Amniotic epithelial cell (primary cell): ENCODE data around the gene GYPC.
"Not testable (repeated sequence)": the region's sequence is repeated elsewhere in the genome, so short reads cannot be mapped to it uniquely, and the experiment has no call there.

ENCODE experiments used
- DNase-seq: peaks from one replicate; pipeline ENCODE4 v3.0.0-alpha.2; 2010; ENCODE audit warnings: low read depth

Gene GYPC

DNA sequence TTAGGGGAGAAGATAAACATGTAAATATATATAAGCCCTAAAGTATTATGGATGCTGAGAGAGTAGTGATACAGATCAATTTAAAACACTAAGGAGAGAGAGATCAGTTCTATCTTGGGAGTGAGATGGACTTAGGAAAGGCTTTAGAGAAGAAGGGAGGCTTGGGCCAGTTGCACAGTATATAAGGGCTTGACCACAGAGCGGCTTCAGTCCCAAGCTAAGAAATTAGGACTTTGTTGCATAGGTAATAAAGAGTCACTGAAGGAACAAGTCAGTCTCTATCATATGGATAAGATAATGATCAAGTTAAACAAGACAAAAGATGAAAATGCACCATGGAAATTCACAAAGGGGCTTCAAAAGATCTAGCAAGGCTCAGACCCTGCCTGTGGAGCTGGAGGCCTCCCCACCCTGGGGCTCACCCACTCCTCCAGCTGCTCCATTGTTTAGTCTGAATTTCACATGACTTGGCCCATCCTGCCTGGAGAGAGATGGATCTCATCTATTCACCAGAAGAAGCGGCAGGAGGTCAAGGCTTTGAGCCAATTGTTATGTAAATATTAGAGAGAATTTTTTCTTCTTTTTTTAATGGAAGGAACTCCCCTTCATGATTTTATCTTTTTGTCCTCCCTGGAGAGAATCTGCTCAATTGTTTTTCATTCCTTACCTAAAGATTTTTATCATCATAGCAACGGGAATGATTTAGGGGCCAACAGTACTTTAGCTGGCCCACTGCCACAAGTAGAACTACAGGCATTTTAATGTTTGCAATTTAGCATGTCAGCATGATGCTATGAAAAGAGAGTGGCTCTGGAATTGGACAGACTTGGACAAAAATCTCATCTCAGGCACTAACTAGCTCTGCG is 44.0 kb downstream of the GYPC start:
- peak; percentile 8 for DNase-seq

- DNase-seq = peak; percentile 33
These were observed 44.7 kb downstream of the GYPC start for GRCh38 chr2:126700677-126701076.

DNA sequence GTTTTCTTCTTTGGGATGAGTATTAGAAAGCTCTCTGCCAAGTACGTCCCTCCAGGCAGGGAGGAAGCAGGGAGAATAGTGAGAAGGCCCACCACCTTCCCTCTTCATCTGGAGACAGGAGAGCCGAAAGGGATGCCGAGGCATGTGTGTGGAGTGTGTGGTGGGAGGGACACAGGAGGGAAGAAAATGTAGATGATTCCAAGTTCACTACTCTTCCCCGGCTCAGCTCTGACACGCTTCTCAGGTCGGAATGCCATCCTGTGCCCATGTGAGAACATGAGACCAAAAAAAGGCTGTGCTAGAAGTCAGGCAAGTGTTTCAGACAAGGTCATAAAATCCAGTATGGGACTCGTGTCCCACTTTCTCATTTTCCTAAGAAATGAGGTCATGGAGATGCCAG is 47.4 kb downstream of the GYPC start:
- DNase-seq = no peak

DNA sequence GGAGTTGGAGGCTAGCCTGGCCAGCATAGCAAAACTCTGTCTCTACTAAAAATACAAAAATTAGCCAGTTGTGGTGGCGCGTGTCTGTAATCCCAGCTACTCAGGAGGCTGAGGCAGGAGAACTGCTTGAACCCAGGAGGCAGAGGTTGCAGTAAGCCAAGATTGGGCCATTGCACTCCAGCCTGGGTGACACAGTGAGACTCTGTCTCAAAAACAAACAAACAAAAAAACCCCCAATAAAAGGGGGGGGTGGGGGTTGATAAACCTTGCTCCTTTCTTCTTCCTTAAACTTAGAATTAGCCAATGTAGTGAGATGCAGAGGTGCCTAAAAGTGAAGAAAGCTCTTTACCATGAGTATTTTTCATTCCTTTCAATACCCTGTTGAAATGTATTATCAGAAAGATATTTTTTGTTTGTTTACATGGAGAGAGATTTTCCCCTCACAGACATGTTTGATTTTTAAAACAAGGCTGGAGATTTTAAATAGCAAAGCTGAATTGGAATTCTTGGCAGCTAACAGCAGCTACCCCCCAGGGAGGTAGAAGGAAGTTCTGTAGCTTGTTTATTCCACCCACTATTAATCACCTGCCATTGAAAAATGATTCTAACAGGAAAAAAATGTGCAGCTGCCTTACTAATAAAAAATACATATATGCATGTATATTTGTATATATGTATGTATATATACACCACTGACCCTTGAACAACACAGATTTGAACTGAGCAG is 48.6 kb downstream of the GYPC start:
- peak; percentile 23 for DNase-seq

DNA sequence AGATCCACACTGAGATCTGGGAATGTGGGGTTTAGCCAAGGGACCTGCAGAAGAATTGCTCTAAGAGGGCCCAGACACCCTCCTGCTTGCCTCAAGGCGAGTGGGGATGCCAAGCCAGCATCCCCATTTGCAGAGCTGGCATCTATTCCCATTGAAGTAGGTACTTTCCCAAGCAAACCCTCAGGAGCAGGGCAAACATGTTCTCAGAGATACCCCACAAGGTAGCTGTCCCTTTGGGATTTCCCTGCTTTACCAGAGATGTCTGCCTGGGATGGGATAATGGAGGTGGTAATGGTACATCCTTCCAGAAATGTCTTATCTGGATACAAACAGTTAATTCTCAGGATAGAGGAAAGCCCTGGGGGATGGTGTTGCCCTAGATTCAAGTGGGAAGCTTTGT is 51.2 kb downstream of the GYPC start:
- DNase-seq = no peak

DNA sequence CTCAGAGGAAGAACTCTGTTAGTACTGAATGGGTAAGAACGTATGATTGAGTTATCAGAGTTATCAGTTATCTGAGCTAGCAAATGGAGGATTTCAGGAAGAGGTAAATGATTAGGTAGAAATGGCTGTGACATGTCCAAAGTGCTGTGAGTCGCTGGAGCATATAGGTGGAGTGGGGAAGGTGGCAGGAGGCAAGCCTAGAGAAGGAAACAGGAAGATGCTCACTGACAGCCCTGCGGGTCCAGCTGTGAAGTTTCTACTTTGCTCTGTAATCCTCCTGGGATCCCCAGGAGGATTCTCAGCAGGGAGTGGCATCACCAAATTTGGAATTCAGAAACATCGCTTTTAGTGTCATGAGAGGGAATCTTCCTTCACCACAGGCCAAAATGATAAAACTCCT is 52.0 kb downstream of the GYPC start:
- DNase-seq = no peak

DNA sequence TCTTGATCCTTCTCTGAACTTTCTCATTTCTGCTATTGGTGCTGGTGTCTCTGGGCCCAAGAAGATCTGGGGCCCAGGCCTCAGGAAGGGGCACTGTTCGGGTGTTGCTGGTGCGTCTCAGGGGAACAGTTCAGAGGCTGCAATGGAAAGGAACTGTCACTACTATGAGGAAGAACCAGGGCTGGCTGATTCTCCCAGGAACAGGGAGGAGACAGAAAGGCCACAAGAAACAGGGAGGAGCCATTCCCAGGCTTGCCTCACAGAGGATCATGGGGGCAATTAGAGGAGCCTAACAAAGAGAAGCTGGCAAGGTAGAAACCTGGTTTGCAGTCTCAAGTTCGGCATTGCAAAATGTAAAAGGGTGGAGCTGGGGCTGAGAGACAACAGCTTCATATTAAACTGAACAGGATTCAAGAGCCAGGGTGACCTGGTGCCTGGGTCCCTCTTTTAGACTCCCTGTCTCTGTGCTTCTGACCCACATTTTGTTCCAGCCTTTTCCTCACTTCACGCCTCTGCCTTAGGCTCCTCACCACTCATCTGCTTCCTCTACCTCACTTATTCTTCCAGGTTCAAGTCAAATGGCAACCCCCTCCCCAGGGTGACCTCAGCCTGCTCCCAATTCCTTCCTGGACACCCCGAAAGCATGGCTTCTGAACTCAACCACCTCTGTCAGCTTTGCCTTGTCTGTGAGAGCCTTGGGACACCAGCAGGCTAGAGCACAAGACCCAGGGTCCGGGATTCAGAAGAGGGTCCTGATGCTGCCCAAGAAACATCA is 58.4 kb downstream of the GYPC start:
- DNase-seq = no peak

- no peak for DNase-seq
These were observed 59.2 kb downstream of the GYPC start for GRCh38 chr2:126715111-126715510.

DNA sequence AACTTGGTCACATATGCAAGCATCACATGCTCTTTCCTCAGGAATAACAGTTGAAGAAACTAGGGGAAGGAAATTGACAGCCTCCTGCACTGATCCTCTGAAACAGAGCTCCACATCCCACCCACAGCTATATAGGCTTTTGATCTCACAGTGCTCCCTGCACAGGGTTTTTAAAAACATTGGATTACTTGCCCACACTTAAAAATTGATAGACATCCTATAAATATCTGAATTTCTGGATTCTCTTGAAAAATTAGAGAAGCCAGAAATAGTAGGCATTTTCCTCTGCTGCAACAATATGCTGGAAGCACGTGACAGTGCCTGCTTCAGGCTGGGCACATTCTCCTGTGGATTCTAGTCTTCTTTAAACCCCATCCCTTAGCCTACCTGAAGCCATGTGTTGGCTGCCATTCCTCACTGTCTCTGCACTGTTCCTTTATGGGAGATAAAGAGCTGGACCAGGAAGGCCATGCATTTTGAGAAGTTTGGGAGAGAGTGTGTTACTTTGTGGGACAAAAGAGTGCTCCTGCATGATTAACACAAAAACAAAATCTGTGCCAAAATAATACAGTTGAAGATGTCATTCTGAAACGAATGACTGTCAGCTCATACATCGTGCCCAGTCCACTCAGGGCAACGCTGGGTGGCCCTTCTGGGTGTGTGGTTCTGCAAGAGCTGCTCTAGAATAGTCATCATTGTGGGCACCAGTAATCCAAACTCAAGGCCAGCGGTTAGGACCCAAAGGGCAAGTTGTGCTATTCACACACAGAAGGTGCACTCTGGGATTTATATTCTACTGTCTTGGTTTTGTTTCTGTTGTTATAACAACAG is 59.8 kb downstream of the GYPC start:
- DNase-seq = no peak

DNA sequence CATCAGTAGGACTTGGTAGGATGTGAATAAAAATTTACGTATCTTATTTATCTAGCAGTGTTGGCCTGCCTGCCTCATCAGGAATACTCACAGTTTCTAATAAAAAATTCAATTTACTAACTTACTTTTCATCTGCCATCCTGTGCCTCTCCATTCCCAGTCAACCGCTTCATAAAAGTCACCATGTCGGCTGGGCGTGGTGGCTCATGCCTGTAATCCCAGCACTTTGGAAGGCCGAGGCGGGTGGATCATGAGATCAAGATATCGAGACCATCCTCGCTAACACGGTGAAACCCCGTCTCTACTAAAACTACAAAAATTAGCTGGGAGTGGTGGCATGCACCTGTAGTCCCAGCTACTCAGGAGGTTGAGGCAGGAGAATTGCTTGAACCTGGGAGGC is 61.3 kb downstream of the GYPC start:
- DNase-seq = not testable (repeated sequence)

DNA sequence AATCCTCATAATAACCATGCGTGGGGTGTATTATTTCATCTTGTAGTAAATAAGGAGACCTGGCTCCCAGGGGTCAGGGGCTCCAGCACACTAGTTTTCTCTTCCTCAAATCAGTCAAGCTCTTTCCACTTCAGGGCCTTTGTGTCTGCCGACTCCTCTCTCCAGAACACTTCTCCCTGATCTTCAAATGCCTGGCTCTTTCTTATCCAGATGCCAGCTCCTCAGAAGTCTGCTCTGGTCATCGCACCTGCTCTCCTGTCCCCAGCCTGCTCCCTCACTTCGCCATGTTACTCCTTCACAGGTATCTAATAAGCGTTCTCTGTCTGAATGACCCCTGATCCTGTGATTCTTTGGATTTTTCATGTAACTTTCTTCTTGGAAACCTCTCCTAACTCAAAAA is 62.0 kb downstream of the GYPC start:
- DNase-seq = no peak

- no peak for DNase-seq
These were observed 63.4 kb downstream of the GYPC start for GRCh38 chr2:126719191-126719832.

DNA sequence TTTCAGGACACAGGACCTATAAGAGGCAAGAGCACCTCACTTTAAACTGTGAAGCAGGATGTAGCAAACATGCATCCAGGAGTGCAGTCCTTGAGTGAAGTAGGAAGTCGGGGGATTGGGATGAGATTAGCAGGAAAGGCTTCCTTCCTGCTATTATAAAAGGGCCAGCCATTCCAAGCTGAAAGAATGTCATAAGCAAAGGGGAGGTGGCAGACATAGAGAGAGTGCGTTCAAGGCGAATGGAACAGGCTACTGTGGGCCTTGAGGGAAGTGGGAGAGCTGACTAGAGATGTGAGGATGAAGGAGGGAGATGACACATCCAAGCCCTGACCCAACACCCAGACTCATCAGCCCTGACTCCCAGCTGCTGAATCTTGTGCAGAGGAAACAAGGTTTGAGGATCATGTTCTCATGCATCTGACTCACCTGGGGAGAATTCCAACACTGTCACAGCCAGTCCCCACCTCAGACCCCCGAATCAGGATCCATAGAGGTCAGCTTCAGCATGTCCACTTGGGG is 63.9 kb downstream of the GYPC start:
- no peak for DNase-seq

GRCh38 chr2:126720638-126721037 is 64.7 kb downstream of the GYPC start:
- no peak for DNase-seq

- no peak for DNase-seq
These were observed 66.1 kb downstream of the GYPC start for GRCh38 chr2:126722081-126722480.

DNA sequence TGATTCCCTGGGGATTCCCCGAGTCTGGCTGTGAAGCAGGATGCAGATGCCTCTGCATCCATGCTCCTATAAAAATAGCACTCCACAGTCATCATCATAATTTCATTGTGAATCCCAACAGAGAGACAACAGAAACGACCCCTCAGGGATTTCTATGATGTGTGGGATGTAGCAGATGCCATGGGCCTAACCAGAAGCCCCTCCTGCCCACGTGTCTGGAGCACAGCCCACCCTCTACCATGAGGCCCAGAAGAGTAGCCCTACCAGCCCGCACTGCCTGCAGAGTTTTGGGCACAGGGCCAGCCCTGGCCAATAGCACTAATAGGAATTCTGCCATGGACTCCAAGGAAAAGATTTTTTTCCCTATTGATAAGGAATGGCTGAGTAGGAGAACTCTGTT is 66.6 kb downstream of the GYPC start:
- DNase-seq = no peak

DNA sequence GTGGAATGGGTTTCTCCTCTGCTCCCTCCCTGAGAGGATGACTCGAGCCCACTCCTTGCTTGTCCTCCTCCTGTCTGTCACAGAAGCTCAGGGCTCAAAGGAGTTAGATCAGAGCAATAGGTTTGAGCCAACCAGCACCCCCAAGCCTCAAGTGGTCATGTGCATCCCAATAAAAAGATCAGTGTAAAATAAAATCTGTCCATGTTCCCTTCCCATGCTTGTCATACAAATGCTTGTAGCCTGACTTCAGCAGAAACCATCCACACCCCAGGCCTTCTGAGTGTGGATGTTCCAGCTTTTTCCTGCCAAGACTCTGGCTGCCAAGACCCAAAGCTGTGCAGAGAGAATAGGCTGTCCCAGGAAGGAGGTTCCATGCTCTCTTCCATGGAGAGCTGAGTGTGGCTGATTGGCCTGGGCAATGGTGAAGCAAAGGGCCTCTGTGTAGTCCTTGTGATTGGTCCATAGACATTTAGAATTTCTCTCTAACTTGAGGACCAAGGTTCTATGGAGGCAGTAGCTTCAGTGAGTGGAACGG is 67.4 kb downstream of the GYPC start:
- no peak for DNase-seq

DNA sequence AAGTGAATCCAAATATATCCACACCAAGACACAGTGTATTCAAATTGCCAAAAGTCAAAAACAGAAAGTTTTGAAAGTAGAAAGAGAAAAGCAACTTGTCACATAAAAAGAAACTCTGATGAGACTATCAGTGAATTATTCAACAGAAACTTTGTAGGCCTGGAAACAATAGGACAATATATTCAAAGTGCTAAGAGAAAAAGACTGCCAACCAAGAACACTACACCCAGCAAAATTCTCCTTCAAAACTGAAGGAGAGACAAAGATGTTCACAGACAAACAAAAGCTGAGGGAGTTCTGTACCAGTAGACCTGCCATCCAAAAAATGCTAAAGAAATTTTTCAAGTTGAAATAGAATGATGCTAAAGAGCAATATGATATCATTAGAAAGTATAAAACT is 69.6 kb downstream of the GYPC start:
- no peak for DNase-seq

GRCh38 chr2:126729896-126730295 is 73.9 kb downstream of the GYPC start:
- no peak for DNase-seq

- DNase-seq = no peak
These were observed 74.7 kb downstream of the GYPC start for GRCh38 chr2:126730655-126731054.

DNA sequence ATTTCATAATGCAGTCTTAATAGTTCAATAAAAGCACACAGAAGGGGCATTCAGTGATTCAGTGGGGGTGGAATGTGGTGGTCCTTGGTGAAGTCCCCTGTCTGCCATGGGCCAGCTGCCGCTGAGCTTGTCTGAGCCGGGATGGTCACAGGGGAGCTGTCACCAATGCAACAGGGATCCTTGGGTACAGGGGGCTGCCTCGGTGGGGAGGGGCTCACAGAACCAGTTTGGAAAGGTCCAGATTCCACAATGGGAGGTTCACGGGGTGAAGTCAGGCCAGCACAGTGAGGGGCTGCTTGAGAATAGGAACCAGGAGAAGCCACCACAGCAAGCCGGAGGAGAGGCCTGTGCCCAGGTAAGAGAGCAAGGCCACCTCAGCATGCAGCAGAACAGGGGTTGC is 75.4 kb downstream of the GYPC start:
- no peak for DNase-seq
